NB4 (cell line): ENCODE data around the gene MAPK11.

Source experiments
- DNase-seq: peaks from one replicate; pipeline ENCODE4 v3.0.0; 2010; ENCODE audit warnings: low read depth
- H3K4me3 ChIP-seq: one replicate; pipeline ENCODE4 v1.5.1; 2011; ENCODE audit warnings: mild to moderate bottlenecking, low read depth, low read length, moderate library complexity
- CTCF ChIP-seq: IDR thresholded peaks from one replicate; pipeline ENCODE4 v1.5.1; 2012; ENCODE audit warnings: low read depth, low read length
- MAX ChIP-seq: IDR thresholded peaks from 2 replicates; pipeline ENCODE4 v1.6.1; 2011; ENCODE audit warnings: low read depth, low read length
- MYC ChIP-seq: IDR thresholded peaks from 2 replicates; pipeline ENCODE4 v1.6.1; 2011; ENCODE audit warnings: low read depth, low read length
- POLR2A ChIP-seq: IDR thresholded peaks from 2 replicates; pipeline ENCODE4 v1.6.1; 2011; ENCODE audit warnings: mild to moderate bottlenecking; ENCODE audit not compliant: insufficient read length; ENCODE audit errors: extremely low read depth

The MAPK11 gene

DNA sequence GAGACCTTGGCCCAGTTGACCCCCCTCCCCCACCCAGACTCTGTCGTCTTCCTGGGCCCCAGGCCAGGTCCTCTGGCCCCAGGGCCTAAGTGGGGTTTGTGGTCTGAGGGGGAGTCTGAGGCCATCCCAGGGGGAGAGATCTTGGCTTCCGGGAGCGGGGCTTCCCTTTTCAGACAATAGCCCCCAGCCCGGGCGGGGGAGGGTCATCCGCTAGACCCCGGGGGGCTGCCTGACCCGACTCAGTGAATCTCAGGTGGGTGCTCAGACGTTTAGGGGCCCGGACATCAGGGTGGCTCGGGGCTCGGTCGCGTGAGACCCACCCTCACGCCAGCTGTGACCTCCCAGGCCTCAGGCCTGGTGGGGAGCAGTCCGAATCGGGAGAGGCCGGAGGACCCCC lies 609 bp downstream of the MAPK11 start:
- H3K4me3 ChIP-seq, result peak overlapping the region; percentile 21
- TF ChIP-seq CTCF (no peak), POLR2A (no peak), MAX (no peak), MYC (no peak)
- DNase-seq, result peak; percentile 73

- no peak overlapping the region for H3K4me3 ChIP-seq
- TF ChIP-seq MAX, result no peak
- TF ChIP-seq CTCF, result no peak
- TF ChIP-seq POLR2A, result no peak
- no peak for TF ChIP-seq MYC
- peak; percentile 36 for DNase-seq
These were observed 1.5 kb downstream of the MAPK11 start for GRCh38 chr22:50268655-50269113.

GRCh38 chr22:50267591-50268390 lies 2.4 kb downstream of the MAPK11 start:
- no peak for TF ChIP-seq CTCF
- TF ChIP-seq MYC, result no peak
- DNase-seq, result no peak
- no peak overlapping the region for H3K4me3 ChIP-seq

DNA sequence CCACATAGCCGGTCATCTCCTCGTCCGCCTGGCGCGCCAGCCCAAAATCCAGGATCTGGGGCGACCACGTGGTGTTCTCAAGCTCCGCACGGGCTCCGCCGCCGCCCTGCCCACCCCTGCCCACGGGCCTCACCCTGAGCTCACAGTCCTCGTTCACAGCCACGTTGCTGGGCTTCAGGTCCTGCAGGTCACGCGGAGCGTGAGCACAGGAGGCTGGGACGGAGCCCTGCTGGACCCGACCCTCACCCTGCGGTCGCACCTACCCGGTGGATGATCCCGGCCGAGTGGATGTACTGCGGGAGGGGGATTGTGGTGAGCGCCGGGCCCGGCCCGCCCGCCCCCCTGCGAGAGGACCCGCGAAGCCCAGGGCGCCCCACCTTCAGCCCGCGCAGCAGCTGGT lies 3.2 kb downstream of the MAPK11 start:
- TF ChIP-seq CTCF (no peak), MAX (no peak), POLR2A (no peak), MYC (no peak)
- H3K4me3 ChIP-seq, result no peak overlapping the region
- DNase-seq, result no peak

- no peak for DNase-seq
- no peak for TF ChIP-seq MYC
- no peak for TF ChIP-seq MAX
- TF ChIP-seq CTCF, result no peak
- TF ChIP-seq POLR2A, result no peak
- no peak overlapping the region for H3K4me3 ChIP-seq
These were observed 5.1 kb downstream of the MAPK11 start for GRCh38 chr22:50264946-50265669.
